ENCODE measurements around the gene MAPK8.

- no peak for TF ChIP-seq POLR2A (IDR thresholded peaks at IDR 0.05)
- TF ChIP-seq CTCF (IDR thresholded peaks at IDR 0.05), result no peak
These were observed 167.2 kb downstream of the MAPK8 start for GRCh38 chr10:48473704-48474103.
